Vagina (tissue), 2 donors: ENCODE results near the gene ARHGEF28.

ENCODE experiments used
- POLR2A ChIP-seq, 2 donors: fragments of 450-650 bp; IDR thresholded peaks; one replicate each; pipeline ENCODE4 v1.6.1; 2017; ENCODE audit warnings: antibody characterized with exemption in 2 of 2, mild to moderate bottlenecking in 2 of 2, moderate library complexity in 2 of 2
- POLR2AphosphoS5 ChIP-seq, 2 donors: sonication (generic); formaldehyde crosslinking; IDR thresholded peaks; one replicate each; pipeline ENCODE4 v1.9.0; 2017; ENCODE audit warnings: antibody characterized with exemption in 2 of 2, mild to moderate bottlenecking in 2 of 2, low read depth in 1 of 2; ENCODE audit not compliant: insufficient read depth in 1 of 2
- TF ChIP-seq, protein P1 (sequence below), 3 experiments: fragments of 450-650 bp in 2 of 3; fragments of 200-600 bp in 1 of 3; sonication (generic) in 1 of 3; IDR thresholded peaks; one replicate each; pipeline ENCODE4 v1.5.1; 2017 to 2019; ENCODE audit warnings: antibody characterized with exemption in 3 of 3, mild to moderate bottlenecking in 2 of 3, moderate library complexity in 2 of 3

DNA sequence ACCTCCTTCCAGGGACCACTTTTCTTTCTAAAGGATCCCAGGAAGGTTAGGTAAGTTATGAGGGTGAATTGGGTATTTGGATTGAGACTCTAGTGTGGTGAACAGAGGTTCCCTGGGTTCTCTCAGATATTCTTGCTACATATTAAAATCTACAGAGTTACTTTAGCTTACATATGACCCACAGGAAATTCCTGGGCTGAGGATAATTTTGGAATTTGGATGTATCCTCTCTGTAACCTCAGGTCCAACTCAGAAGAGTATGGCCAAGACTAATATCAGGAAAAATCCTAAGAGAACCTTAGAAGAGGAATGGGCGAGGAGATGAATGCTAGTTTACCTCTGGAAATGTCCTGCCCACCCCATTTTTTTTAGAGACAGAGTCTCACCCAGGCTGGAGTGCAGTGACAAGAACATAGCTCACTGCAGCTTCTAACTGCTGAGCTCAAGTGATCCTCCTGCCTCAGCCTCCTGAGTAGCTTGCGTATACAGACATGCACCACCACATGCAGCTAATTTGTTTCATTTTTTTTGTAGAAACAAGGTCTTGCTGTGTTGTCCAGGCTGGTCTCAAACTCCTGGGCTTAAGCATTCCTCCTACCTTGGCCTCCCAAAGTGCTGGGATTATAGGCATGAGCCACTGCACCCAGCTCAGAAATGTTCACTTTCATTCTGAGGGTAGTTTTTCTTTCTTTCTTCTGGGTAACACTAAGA, 196.4 kb downstream of the ARHGEF28 start:
- TF ChIP-seq, protein P1, sequence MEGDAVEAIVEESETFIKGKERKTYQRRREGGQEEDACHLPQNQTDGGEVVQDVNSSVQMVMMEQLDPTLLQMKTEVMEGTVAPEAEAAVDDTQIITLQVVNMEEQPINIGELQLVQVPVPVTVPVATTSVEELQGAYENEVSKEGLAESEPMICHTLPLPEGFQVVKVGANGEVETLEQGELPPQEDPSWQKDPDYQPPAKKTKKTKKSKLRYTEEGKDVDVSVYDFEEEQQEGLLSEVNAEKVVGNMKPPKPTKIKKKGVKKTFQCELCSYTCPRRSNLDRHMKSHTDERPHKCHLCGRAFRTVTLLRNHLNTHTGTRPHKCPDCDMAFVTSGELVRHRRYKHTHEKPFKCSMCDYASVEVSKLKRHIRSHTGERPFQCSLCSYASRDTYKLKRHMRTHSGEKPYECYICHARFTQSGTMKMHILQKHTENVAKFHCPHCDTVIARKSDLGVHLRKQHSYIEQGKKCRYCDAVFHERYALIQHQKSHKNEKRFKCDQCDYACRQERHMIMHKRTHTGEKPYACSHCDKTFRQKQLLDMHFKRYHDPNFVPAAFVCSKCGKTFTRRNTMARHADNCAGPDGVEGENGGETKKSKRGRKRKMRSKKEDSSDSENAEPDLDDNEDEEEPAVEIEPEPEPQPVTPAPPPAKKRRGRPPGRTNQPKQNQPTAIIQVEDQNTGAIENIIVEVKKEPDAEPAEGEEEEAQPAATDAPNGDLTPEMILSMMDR (IDR thresholded peaks at IDR 0.05) = no peak
- no peak for TF ChIP-seq POLR2A (IDR thresholded peaks at IDR 0.05)
- TF ChIP-seq POLR2AphosphoS5 (IDR thresholded peaks at IDR 0.05; ENCODE audit: insufficient read depth in 1 of 2, low read depth in 1 of 2) = no peak
